Pancreas (tissue), 10 donors: Measurements from ENCODE around the gene LRBA. TPM values are rescaled to one million over a fixed set of nuclear protein-coding genes. Genes with fewer than 3 reads are reported as not detected.

ENCODE experiments used
- ATAC-seq, 4 donors: fragments of 200-7000 bp; cut with Tn5 transposase; one replicate each; pipeline versions ENCODE4 v1.8.0 to v1.9.1; 2020; ENCODE audit warnings: mild to moderate bottlenecking in 4 of 4, moderate library complexity in 4 of 4
- DNase-seq, 6 donors: peaks; one replicate each; pipeline ENCODE4 v3.0.0-alpha.2; 2020
- FAIRE-seq: peaks from 2 replicates; lab custom pipeline; 2012; peaks lifted over from hg19 to GRCh38; lab: Jason Lieb, UNC
- H3K27ac ChIP-seq, 4 donors: fragments of 200-600 bp; sonication (generic); 1 replicate in 3 of 4; 2 replicates in 1 of 4; pipeline versions ENCODE4 v1.5.0 to v1.8.0; 2020
- H3K27me3 ChIP-seq, 4 donors: fragments of 200-600 bp; one replicate each; pipeline ENCODE4 v1.8.0; 2021
- H3K36me3 ChIP-seq, 3 donors: fragments of 200-600 bp; sonication (generic) in 1 of 3; one replicate each; pipeline versions ENCODE4 v1.5.0 to v1.8.0; 2020 to 2021
- H3K4me1 ChIP-seq, 3 donors: fragments of 200-600 bp; one replicate each; pipeline ENCODE4 v1.8.0; 2021
- H3K4me3 ChIP-seq, 4 donors: fragments of 200-600 bp; sonication (generic) in 2 of 4; one replicate each; pipeline versions ENCODE4 v1.5.0 to v1.8.0; 2020 to 2021
- H3K9me3 ChIP-seq, 4 donors: fragments of 200-600 bp; one replicate each; pipeline ENCODE4 v1.8.0; 2021
- WGBS, 2 donors: extraction: QIAGEN DNeasy Blood & Tissue Kit; methylation state at CpG; one replicate each; pipeline ENCODE4 v1.1.7; 2013; 5-methylcytosine and 5-hydroxymethylcytosine counted together
- intact Hi-C, 3 donors: fragments of 100-400 bp; cut with DNase I; formaldehyde crosslinking; loops; one replicate each; pipeline versions ENCODE4 v1.11.1 to v1.14.2; 2022
- polyA plus RNA-seq, 2 donors: library from polyadenylated mRNA; stranded (reverse); fragments of 200-250 nt; gene quantifications; one replicate each; pipeline ENCODE4 v1.2.3, GENCODE V29; 2013
- total RNA-seq, 6 donors: library from RNA; stranded (reverse); fragmentation: NEBNext Ultra II Directional in 4 of 6; extraction: Animal tissue kit (Norgen Biotek cat#: 25700) in 4 of 6; gene quantifications; one replicate each; pipeline versions ENCODE4 v1.2.1 to v1.2.4, GENCODE V29; 2021 to 2023
- TF ChIP-seq, protein P1 (sequence below), 4 donors: fragments of 200-600 bp; sonication (generic) in 3 of 4; IDR thresholded peaks; one replicate each; pipeline versions ENCODE4 v1.5.0 to v1.8.0; 2021; ENCODE audit warnings: antibody characterized with exemption in 4 of 4
- donor health status: healthy with polysubstance abuse.
- donor health status: DM: no; HTN: no; CAD: no; lungs with moderate emphysema.
- donor health status: DM: no; HTN: no; CAD: no.
- donor health status: control.
- donor health status: control.
- donor health status: Bipolar disorder and iron deficiency.
- donor health status: DM: yes; HTN: yes; CAD: no.
- donor health status: DM: no; HTN: no; CAD: no.
- donor health status: DM: no; HTN: no; CAD: no.
- donor health status: DM: yes; HTN: yes; CAD: no.

Gene LRBA
- total and polyA plus RNA-seq, 8 donors: 6.6 to 35.3 (median 22.3) TPM

GRCh38 chr4:150884625-150885024 is 130.5 kb downstream of the LRBA start:
- Histone ChIP-seq H3K4me1 (no peaks in the 10 kb centered on the region), H3K9me3 (no peaks in the 10 kb centered on the region), H3K27me3 (no peaks in the 10 kb centered on the region), H3K4me3 (no peak overlapping the region), H3K36me3 (no peaks in the 10 kb centered on the region), H3K27ac (no peak overlapping the region)
- TF ChIP-seq, protein P1, sequence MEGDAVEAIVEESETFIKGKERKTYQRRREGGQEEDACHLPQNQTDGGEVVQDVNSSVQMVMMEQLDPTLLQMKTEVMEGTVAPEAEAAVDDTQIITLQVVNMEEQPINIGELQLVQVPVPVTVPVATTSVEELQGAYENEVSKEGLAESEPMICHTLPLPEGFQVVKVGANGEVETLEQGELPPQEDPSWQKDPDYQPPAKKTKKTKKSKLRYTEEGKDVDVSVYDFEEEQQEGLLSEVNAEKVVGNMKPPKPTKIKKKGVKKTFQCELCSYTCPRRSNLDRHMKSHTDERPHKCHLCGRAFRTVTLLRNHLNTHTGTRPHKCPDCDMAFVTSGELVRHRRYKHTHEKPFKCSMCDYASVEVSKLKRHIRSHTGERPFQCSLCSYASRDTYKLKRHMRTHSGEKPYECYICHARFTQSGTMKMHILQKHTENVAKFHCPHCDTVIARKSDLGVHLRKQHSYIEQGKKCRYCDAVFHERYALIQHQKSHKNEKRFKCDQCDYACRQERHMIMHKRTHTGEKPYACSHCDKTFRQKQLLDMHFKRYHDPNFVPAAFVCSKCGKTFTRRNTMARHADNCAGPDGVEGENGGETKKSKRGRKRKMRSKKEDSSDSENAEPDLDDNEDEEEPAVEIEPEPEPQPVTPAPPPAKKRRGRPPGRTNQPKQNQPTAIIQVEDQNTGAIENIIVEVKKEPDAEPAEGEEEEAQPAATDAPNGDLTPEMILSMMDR (IDR thresholded peaks at IDR 0.05): no peak
- intact Hi-C loops: no loop called here
- WGBS, 2 donors: 96 to 100% methylated on average over 1 of the region's 1 CpG
- FAIRE-seq (peak; percentile 47), DNase-seq (no peak), ATAC-seq (no peak)

DNA sequence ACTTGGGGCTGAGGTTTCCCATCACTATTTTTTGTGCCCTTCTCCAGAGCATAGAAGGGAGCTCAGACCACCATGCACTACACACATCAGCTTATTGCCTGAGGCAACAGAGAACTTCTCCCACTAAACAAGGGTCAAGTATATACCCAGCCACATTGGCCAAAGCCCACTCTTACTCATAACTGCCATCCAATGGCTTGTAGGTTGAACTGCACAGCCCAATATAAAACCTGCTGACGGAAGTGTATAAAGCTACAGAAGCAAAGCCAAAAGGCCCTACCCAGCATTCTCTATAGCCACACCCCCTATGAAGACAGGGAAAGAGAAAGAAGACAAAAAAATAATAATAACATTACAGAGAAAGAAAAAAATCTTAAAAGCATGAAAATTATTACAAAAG is 139.7 kb downstream of the LRBA start:
- TF ChIP-seq, protein P1 (IDR thresholded peaks at IDR 0.05): no peak
- H3K27ac ChIP-seq: no peak overlapping the region
- H3K4me3 ChIP-seq: no peak overlapping the region
- 95 to 96% methylated on average over 1 of the region's 1 CpG for WGBS, 2 donors
- no peaks in the 10 kb centered on the region for H3K9me3 ChIP-seq
- no peaks in the 10 kb centered on the region for H3K36me3 ChIP-seq
- intact Hi-C loops: loop anchor here in 1 of 3 donors (10.0 kb wide), 1 partner anchor 601 kb away; no protein-coding TSS in a partner anchor
- DNase-seq (no peak), ATAC-seq (no peak), FAIRE-seq (no peak)
- no peaks in the 10 kb centered on the region for H3K27me3 ChIP-seq
- H3K4me1 ChIP-seq: no peaks in the 10 kb centered on the region

DNA sequence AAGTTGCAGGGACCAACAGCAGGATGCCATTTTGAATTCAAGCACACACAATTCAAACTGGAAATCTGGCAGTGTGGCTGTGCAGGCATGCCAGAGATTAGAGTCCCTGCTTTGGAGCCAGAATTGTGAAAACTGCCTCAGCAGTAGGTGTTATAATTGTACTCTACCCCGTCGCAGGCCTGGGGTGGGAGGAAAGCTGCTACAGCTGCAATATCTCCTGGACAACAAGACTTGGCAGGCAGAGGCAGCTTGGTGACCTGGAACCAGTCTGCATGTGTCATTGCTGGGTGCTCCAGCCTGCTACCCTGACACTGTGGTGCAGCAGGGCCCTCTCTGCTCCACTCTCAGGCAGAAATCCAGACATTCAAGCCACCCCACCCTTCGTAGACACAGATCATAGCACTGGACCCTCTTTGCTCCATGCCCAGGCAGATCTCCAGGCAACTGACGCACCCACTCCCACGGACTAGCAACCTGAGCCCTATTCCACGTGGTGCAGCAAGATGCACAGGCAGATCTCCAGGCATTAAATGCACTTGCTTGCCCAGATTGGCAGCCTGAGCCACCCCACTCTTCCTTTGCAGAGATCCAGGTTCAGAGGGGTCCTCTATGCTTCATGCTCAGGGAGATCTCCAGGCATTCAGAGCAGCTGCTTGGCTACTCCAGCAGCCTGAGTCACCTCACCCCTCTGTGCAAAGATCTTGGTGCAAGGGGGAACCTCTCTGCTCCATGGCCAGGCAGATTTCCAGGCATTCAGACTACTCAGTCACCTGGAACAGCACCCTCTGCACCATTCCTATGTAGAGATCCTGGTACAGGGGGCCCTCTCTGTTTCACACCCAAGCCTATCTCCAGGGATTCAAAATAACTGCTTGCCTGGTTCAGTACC is 140.5 kb downstream of the LRBA start:
- no peaks in the 10 kb centered on the region for H3K36me3 ChIP-seq
- no peak for FAIRE-seq
- intact Hi-C loops: loop anchor here in 1 of 3 donors (10.0 kb wide), 1 partner anchor 600 kb away; no protein-coding TSS in a partner anchor

DNA sequence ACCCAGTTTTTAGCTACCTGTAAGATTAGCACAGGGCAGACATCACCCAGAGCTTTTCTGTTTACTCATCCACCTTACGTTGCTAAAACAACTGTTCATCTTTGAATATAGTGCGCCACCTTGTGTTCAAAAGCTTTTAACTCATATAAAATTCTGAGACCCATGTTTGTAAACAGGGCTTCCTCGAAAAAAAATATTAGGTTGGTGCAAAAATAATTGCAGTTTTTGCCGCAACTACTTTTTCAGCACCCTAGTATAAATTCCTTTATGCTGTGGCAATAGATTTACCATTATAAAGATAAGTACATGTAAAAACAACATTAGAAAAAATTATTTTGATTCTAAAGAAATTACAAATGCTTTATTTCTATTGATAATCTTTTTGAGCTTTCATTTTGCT is 147.9 kb downstream of the LRBA start:
- Histone ChIP-seq H3K4me3 (no peak overlapping the region), H3K36me3 (no peaks in the 10 kb centered on the region), H3K27ac (no peak overlapping the region), H3K9me3 (no peaks in the 10 kb centered on the region), H3K27me3 (no peaks in the 10 kb centered on the region), H3K4me1 (no peaks in the 10 kb centered on the region)
- intact Hi-C loops: loop anchor here in 1 of 3 donors (10.0 kb wide), 1 partner anchor 572 kb away; no protein-coding TSS in a partner anchor
- ATAC-seq: peak; percentile 88 to 97 (median 95)
- peak; percentile 94 for FAIRE-seq
- TF ChIP-seq, protein P1 (IDR thresholded peaks at IDR 0.05): peak; percentile 28 to 48 (median 41)
- DNase-seq: peak in 3 of 6 donors; percentile 13 to 33 (median 30)
- WGBS, 2 donors: 7 to 9% methylated on average over 4 of the region's 4 CpGs

More for the DNA sequence above, 140.5 kb downstream of the LRBA start:
- no peaks in the 10 kb centered on the region for H3K27me3 ChIP-seq
- TF ChIP-seq, protein P1 (IDR thresholded peaks at IDR 0.05): no peak
- H3K9me3 ChIP-seq: no peaks in the 10 kb centered on the region
- peak in 3 of 4 donors; percentile 14 to 48 (median 38) for ATAC-seq
- WGBS, 2 donors: 83 to 85% methylated on average over 6 of the region's 6 CpGs
- no peak overlapping the region for H3K4me3 ChIP-seq
- H3K27ac ChIP-seq: no peak overlapping the region
- no peak for DNase-seq
- no peaks in the 10 kb centered on the region for H3K4me1 ChIP-seq
